Measurements from ENCODE around the gene NBPF11.
"Not testable (repeated sequence)": the region's sequence is repeated elsewhere in the genome, so short reads cannot be mapped to it uniquely, and the experiment has no call there.

Gene NBPF11, protein sequence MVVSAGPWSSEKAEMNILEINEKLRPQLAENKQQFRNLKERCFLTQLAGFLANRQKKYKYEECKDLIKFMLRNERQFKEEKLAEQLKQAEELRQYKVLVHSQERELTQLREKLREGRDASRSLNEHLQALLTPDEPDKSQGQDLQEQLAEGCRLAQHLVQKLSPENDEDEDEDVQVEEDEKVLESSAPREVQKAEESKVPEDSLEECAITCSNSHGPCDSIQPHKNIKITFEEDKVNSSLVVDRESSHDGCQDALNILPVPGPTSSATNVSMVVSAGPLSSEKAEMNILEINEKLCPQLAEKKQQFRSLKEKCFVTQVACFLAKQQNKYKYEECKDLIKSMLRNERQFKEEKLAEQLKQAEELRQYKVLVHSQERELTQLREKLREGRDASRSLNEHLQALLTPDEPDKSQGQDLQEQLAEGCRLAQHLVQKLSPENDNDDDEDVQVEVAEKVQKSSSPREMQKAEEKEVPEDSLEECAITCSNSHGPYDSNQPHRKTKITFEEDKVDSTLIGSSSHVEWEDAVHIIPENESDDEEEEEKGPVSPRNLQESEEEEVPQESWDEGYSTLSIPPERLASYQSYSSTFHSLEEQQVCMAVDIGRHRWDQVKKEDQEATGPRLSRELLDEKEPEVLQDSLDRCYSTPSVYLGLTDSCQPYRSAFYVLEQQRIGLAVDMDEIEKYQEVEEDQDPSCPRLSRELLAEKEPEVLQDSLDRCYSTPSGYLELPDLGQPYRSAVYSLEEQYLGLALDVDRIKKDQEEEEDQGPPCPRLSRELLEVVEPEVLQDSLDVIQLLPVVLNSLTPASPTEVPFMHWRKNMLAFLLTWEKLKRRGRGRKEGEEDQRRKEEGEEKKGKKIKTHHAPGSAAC

DNA sequence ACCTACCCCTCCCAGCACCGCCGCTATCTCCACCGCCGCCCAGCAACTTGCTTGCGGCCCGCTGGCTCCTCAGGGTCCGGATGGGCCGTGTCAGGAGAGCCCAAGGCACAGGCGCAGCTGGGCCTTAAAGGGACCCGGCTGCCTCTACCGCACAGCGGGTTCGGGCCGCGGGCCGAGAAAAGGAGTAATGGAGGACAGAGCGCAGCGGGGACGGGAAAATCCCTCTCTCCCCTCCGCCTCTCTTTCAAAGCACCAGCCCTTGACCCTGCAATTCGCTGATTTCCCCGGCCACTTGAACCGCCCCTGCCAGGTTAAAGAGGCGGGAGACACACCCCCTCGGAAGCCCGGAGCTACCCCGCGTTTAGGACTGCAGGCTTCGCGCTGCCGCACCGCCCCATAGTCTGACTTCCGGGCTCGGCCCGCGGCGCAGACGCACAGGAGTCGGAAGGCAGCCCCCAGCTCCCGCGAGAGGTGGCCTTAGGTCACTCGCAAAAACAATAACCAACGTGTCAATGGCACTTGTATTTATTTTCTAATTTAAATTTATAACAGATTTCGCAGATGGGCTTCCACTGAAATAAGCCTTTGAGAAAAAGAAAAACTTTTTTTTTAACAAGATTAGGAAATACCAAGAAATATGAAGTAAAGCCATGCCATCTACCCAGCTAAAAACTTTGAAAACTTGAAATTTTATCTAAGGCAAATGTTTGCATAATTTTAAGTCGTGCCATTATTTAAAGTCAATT is at the start of gene NBPF11:
Gene NBPF11, minus strand, starts transcription at position 371 of the 746 bp plus-strand sequence. CDS start 25,278 bp downstream, outside the sequence.
- peak; percentile 67 to 82 for DNase-seq (ENCODE audit: low read depth in 2 of 2)

DNA sequence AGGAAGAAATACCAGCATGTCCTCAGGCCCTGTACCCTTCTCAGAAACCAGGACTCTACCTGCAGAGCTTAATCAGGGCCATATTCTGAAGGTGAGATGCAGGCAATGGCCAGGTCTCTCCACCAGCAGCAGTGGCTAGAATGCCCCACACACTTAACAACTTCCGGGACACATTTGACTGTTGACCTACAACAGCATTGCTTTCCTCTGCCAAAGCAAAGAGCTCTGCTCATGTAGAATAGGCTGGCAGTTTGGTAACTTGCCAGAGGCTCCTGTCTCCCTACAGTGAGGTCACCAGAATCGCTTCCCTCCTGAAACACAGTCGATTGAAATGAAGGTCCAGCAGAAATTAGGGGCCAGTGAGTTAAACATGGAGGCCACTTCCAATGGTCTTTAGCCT is 45.3 kb upstream of the NBPF11 start:
- not testable (repeated sequence) for DNase-seq (ENCODE audit: low read depth in 2 of 2)

DNA sequence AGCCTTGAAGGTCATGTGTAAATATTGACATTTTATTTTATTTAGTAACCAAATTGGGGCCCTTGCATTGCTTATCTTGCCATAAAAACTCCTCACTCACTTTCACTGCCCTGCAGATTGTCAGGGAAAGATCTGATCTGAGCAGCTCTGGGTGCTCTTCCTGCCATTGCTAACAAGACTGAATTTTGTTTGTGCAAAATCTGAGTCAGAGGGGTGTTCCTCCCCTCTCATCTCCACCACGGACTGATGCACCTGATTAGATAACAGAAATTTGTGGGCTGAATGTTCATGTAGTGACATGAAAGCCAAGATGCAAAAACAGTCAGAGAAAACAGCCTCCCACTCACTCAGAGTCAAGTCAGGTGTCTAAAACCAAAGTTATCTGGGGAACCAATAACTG is 44.9 kb upstream of the NBPF11 start:
- not testable (repeated sequence) for DNase-seq (ENCODE audit: low read depth in 2 of 2)

DNA sequence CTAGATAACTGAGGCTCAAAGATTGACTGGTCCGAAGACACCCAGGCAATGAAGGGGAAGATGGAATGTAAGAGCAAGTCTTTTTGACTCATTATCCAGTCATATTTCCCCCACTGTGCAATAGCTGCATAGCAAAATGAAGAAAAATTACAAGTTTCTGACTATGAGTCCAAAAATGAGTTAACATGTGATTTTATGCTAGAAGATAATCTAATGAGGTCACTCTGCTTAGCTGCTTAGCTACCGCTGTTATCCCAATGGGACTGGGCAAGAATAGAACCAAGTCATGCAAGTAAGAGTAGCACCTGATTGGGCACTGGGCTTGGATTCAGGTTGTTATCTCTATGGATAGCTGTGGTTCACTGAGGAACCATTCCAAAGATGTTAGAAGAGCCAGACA is 43.0 kb upstream of the NBPF11 start:
- not testable (repeated sequence) for DNase-seq (ENCODE audit: low read depth in 2 of 2)

DNA sequence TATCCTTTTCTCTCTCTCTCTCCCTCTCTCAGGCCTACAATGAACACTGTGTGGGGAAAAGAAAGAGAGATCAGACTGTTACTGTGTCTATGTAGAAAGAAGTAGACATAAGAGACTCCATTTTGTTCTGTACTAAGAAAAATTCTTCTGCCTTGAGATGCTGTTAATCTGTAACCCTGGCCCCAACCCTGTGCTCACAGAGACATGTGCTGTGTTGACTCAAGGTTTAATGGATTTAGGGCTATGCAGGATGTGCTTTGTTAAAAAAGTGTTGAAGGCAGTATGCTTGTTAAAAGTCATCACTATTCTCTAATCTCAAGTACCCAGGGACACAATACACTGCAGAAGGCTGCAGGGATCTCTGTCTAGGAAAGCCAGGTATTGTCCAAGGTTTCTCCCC is 36.7 kb upstream of the NBPF11 start:
- not testable (repeated sequence) for DNase-seq (ENCODE audit: low read depth in 2 of 2)

DNA sequence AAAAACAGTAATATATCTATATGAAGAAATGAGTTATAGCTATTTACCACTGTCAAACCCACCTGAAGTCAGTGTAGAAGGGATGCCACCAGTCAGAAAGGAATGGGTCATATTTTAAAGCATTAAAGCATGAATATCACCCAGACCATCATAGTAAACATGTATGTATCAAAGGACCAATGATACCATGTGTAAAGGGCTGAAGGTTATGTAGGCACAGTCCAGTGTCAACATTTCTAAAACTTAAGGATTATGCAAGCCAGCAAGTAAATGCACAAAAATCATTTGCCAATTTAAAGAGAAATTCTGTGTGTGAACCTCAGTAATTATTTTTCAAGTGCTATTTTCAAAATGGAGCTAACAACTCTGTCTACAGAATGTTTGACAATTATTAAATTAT is 26.6 kb upstream of the NBPF11 start:
- DNase-seq (ENCODE audit: low read depth in 2 of 2), result not testable (repeated sequence)

DNA sequence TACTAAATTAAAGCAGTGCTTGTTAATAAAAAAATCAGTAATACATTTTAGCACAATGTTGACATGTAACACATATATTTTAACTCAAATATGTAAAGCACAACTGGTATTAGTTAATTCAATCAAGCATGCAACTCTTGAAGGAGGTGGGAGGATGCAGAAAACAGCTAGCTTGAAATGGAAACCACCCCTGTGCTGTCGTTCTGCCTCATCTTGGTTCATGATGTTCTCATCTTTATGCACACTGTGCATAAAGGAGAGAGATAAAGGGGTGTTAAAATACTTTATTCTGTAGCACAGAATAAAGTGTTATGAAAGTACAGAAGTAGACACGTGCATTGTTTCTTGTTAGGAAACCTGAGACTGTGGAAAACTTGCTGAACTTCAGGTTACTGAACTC is 23.3 kb upstream of the NBPF11 start:
- DNase-seq (ENCODE audit: low read depth in 2 of 2), result not testable (repeated sequence)

DNA sequence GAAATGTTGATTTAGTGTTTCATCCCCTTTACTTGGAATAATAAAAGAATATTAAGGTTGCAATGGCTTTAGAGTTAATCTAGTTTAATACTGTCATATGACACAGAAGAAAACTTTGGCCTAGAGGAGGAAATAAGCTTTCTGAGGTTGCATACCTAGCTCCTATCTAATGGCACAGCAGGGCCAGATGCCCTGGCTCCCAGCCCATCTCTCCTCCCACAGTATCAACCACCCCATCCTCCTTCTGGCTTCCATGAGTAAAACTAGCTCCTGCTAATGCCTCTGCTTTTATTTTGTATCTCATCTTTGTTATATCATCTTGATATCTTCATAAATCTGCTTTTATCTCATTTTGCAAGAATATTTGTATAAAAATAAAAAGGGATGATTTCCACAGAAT is 19.9 kb upstream of the NBPF11 start:
- not testable (repeated sequence) for DNase-seq (ENCODE audit: low read depth in 2 of 2)

DNA sequence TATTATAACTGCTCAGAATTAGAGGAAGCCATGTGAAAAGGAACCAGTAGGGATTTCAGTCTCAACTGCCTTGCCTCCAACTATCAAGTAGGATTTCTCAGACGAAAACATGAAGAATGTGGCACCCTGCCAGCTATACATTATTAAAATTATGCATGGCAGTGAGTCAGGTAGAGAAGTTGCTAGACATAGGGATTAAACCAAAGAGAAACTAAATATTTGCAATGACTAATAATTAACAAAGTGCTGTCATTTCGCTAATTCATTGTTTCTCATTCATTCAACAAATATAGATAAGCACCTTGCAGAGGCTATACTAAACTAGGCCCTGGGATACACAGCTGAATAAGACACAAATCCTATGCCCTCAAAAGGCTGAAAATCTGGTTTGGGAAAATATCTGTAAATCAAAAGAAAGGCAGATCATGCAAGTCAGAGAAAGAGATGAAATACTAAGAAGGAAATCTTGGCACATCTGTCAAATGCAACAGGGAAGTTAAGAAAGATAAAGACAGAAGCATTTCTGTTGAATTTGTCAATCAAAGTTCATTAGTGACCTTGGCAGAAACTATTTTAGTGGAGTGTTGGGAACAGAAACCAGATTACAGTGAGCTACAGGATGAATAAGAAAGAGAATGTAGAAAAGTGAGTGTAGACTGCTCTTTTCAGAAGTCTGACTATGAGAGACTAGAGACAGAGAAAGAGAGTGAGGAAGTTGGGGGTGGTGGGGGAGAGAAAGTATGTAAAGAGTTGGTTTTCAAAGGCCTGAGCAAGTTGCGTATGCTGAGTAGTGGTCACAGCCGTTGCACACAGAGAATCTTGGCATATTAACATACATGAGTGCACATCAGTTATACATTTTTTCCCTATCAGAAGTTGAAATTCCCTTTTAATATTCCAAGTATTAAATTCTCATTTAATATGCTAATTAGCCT is 14.7 kb upstream of the NBPF11 start:
- DNase-seq (ENCODE audit: low read depth in 2 of 2), result no peak

DNA sequence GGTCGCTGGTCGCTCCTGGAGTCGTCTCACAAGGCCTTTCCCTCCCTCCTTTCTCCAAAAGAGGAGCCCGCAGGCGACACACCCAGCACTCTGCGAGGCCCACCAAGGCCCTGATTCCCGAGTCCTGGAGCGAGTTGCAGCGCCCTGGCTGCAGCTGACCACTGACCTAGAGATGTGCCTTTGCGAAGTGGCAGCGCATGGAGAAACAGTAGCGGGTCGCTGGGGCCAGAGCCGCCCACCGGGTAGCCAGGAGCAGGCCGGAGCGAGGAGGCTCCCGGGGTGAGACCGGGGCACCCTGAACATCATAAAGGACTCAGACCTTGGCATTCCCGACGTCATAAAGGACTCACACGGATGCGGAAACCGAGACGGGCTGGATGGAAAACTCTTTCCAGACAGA is 10.3 kb upstream of the NBPF11 start:
- no peak for DNase-seq (ENCODE audit: low read depth in 2 of 2)

DNA sequence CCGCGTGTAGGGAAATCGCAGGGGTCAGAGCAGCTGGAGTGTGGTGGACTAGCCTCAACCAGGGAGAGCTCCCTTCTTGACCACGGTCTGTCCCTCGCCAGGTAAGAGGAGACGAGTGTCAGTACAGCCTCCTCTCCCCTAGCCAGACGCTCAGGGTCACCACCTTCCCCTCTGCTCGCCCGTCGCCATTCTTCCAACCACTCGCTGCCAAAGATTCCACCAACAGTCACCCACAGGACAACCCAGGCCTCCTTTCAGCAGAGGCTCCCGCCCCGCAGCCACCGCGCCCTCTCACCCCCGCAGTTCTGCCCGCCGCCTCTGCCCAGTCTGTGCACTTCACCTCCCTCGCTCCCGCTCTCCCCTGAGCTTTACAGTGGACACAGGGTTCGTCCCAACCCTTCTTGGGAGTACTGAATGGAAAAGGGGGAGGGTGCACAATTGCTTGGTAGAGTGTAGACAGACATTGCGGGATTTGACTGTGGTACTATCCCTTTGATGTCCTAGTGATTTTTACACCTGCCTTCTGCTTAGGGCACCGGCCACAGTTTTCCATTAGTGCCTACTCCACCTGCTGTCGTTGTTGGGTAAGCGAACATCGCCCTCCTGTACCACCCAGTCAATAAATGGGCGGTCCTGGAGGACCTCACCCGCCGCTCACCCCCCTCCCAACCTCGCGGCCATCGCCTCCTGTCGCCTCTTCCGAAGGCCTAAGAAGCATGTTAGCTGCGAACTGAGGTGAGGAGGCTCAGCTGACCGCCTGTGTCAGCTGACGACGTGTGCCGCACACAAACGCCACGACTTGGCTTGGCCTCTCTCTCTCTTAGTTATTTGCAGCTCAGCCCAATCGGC is 9.2 kb upstream of the NBPF11 start:
- DNase-seq (ENCODE audit: low read depth in 2 of 2), result no peak

DNA sequence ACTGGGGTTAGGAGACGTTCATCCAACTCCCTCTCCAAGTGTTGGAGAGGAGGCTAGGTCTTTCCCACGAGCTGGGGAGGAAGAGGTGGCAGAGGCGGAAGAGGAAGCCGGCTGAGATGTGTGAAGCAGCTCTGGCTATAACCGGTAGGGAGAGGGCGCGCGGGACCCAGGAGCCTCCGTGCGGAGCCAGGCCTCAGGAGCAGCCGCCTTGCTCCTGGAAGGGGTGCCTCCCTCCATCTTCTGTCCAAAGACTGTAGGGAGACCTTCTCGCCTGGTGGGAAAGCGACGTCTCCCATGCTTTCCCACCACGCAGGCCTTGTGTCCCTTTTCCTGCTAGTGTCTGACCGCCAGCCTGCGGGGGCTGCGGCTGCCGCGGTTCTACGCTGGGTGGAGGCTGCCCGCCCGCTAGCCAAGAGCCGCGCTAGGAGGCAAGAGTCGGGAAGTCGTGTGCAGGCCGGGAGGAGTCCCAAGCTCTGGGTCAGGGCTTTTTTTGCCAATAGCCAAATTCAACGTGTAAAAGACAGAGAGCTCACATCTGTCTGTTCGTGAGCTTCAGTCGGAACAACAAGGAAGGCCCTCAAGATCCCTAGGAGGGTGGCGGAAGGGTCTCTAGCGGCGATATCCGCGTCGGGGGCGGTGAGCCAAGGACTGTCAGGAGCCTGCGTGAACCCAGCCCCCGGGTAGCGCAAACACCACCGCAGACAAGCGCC is 8.4 kb upstream of the NBPF11 start:
- DNase-seq (ENCODE audit: low read depth in 2 of 2), result no peak

DNA sequence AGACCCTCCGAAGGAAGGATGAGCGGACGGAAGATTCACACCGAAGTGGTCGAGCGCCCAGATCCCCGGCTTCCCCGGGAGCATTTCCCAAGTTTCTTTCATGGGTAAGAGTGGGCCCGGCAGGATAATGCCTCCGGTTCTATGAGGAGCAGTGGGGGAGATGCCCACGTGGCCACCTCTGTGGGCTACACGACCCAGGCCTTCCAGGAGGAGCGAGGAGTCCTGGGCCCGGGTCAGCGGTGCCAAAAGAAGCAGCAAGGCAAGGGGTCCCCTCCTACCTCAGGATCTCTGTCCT is 7.9 kb upstream of the NBPF11 start:
- DNase-seq (ENCODE audit: low read depth in 2 of 2), result no peak

DNA sequence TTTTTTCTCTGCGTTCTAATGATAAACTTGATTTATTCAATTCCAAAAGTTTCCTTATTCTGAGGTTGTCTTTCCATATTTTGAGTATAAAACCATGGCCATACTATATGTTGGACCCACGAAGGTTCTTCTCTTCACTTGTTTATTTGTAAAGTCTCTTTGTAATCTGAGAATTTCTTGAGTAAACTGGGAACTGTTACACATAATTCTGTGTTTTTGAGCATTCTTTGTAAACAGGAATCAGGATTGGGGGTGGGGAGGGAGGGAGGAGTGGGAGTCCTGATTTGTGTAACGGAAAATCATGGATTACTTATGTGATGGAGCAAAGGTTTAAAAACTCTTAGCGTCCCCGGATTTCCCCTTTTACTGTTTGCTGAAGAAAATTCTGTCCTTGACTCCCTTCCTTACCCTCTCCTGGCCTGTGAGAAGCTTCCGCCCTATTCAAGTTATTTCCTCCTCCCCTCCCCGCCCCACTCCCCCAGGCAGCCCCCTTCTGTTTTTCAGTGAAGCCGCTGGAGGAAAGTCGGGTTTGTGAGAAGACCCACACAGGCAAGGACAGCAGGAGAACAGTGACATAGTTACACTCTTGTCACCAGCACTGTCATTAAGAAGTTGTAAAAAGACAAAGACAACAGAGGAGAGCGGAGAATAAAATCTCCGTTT is 6.4 kb upstream of the NBPF11 start:
- no peak for DNase-seq (ENCODE audit: low read depth in 2 of 2)

DNA sequence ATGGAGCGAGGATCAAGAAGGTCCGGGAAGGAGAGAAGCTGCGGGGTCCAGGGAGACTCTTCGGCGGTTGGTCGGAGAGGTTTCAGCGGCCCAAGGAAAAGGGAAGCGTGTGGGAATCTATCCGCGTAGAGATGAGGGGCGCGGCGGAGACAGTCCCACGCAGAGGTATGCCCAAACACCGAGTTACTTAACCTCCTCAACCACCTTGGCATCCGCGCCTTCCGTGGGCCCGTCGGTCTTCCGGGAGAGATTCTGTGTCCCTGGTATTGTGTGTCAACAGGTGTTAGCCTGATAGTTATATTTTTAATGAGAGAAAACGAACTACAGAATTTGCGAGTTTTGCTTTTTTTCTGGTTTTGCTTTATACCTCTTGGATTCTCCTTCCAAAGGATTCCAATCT is 5.7 kb upstream of the NBPF11 start:
- not testable (repeated sequence) for DNase-seq (ENCODE audit: low read depth in 2 of 2)

DNA sequence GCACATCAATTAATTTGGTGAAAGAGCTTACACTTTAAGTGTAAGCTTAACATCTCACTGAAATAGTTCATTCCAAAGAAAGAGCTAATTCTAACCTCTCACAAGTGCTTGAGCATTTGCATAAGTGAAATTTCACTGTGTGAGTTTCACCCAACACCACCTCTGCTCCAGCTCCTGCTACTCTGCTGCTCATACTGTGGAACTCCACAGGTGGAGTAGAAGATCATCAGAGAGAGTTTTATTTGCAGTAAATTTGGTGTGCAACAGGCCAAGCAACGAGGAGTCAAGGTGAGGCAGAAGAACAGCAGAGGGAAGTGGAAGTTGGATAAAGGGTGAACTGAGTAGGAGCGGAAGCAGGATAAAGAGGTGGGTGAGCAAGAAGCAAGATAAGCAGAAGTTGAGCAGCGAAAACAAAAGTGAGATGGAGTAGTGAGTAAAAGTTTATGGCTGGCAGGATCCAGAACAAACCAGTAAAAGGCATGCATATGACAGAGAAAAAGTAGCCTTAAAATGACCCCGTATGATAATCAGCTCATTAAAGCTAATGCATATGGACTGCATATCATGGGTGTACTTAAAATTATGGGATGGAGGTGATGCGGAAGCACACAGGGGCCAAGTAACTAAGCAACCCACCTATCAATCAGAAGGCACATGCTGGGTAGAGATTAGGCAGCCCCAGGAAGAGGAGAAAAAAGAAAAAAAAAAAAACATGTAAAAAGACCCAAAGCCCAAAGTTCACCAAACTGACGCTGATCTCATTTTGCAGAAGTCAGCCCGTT is 3.6 kb upstream of the NBPF11 start:
- DNase-seq (ENCODE audit: low read depth in 2 of 2), result not testable (repeated sequence)

DNA sequence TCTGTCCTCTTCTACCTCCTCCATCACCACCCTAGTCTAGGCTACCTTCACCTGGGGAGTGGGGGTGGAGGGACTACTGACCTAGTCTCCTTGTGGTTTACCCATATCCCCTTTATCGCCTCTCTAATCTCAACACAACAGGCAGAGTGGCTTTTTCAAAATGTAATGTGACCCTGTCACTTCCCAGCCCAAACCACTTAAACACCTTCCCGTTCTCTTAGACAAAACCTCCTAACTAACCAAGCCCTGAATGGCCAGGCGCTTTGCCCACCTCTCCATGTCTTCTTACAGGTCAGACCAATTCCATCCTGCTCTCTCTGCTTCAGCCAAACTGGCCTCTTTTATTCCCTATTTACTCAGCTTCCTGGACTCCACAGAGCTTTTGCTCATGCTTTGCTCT is 714 bp upstream of the NBPF11 start:
- not testable (repeated sequence) for DNase-seq (ENCODE audit: low read depth in 2 of 2)

DNA sequence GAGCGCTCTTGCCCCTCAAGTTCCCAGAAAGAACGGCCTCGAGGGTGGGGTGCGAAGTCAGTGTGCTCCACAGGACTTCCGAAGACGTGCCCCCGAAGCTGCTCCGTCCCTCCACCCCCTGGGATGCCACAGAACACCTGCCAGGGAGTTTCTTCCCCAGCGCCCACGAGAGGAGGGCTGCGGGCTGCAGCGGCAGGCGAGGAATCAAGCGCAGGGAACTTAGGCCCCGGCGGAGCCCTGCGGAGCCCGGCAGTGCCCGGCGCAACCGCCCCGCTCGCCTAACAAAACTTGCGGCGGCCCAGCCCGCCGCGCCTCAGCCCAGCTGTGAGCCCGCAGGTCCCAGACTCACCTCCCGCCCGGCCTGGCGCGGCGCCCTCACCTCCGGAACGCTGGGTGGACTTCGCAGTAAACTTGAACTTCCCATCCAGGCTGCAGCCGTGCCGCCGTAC is 686 bp downstream of the NBPF11 start:
- DNase-seq (ENCODE audit: low read depth in 2 of 2), result peak in 1 of 2 donors; percentile 8
